ENCODE data around the gene ABCC4. TPM values are rescaled to one million over a fixed set of nuclear protein-coding genes. Genes with fewer than 3 reads are reported as not detected.

ABCC4 gene
- total RNA-seq, 1 experiment from 2014 or later: 26.3 TPM

GRCh38 chr13:95150555-95150954, 150.7 kb downstream of the ABCC4 start:
- ChIA-PET CTCF (no interaction called here), RAD21 (ENCODE audit: low non-redundant PET in 1 of 2, low total read pairs in 2 of 2, uncharacterized antibody in 2 of 2, unreplicated experiment in 2 of 2) (no interaction called here), POLR2A (no interaction called here)
- Histone ChIP-seq H3K27ac (ENCODE audit: low read depth, low read length) (no peak overlapping the region), H3K9ac (ENCODE audit: low read length) (no peak overlapping the region), H3K9me3 (ENCODE audit: control insufficient read depth in 1 of 2, insufficient read depth in 1 of 2, low read depth in 1 of 2, low read length in 2 of 2) (no peaks in the 10 kb centered on the region), H3K27me3 (ENCODE audit: insufficient read depth, low read length) (no peaks in the 10 kb centered on the region), H3K9me2 (ENCODE audit: insufficient read depth) (no peaks in the 10 kb centered on the region), H3K4me2 (ENCODE audit: low read length) (no peak overlapping the region), H2AFZ (ENCODE audit: low read depth, low read length, poor library complexity, severe bottlenecking) (no peak overlapping the region), H3K4me3 (replicated peaks in 1 of 2; ENCODE audit: low read depth in 1 of 2, low read length in 2 of 2) (no peak overlapping the region), H3K36me3 (ENCODE audit: control insufficient read depth in 1 of 2, insufficient read depth in 2 of 2, low read length in 2 of 2) (no peaks in the 10 kb centered on the region), H3K4me1 (ENCODE audit: control insufficient read depth in 1 of 2, insufficient read depth in 2 of 2, low read length in 2 of 2) (no peaks in the 10 kb centered on the region), H3K79me2 (ENCODE audit: insufficient read depth, low read length) (no peaks in the 10 kb centered on the region), H4K20me1 (ENCODE audit: insufficient read depth) (no peaks in the 10 kb centered on the region)
- no peak for TF ChIP-seq ATF3 (IDR thresholded peaks at IDR 0.05)
- no peak for TF ChIP-seq REST (IDR thresholded peaks at IDR 0.05; ENCODE audit: low read depth)
- TF ChIP-seq SIN3A (IDR thresholded peaks at IDR 0.05; ENCODE audit: low read depth): no peak
- TF ChIP-seq RAD21 (IDR thresholded peaks at IDR 0.05; ENCODE audit: low read depth): no peak
- no peak for ATAC-seq
- no peak for DNase-seq (ENCODE audit: low read depth, low spot score)
- intact Hi-C loops (cut with micrococcal nuclease): loop anchor here (10.0 kb wide), 1 partner anchor 716 kb away; no protein-coding TSS in a partner anchor
- no TSS peak for BruUV-seq (replicated peaks)

GRCh38 chr13:95146486-95146885, 154.8 kb downstream of the ABCC4 start:
- H3K27me3 ChIP-seq (ENCODE audit: insufficient read depth, low read length): no peaks in the 10 kb centered on the region
- no peak overlapping the region for H3K27ac ChIP-seq (ENCODE audit: low read depth, low read length)
- no TSS peak for BruUV-seq (replicated peaks)
- POLR2A ChIA-PET: no interaction called here
- CTCF ChIA-PET: no interaction called here
- RAD21 ChIA-PET (ENCODE audit: low non-redundant PET in 1 of 2, low total read pairs in 2 of 2, uncharacterized antibody in 2 of 2, unreplicated experiment in 2 of 2): no interaction called here
- H3K36me3 ChIP-seq (ENCODE audit: control insufficient read depth in 1 of 2, insufficient read depth in 2 of 2, low read length in 2 of 2): no peaks in the 10 kb centered on the region
- no peaks in the 10 kb centered on the region for H3K4me1 ChIP-seq (ENCODE audit: control insufficient read depth in 1 of 2, insufficient read depth in 2 of 2, low read length in 2 of 2)
- no peak overlapping the region for H3K4me2 ChIP-seq (ENCODE audit: low read length)
- H3K9ac ChIP-seq (ENCODE audit: low read length): no peak overlapping the region
- H3K79me2 ChIP-seq (ENCODE audit: insufficient read depth, low read length): no peaks in the 10 kb centered on the region; the same call in 1 of the 2 replicates
- no peak for DNase-seq (ENCODE audit: low read depth, low spot score)
- TF ChIP-seq CBX3 (IDR thresholded peaks at IDR 0.05; ENCODE audit: low read depth): no peak
- TF ChIP-seq YY1 (IDR thresholded peaks at IDR 0.05; ENCODE audit: extremely low read depth, insufficient replicate concordance, low read depth, low read length): no peak
- no peak for TF ChIP-seq SRF (IDR thresholded peaks at IDR 0.05; ENCODE audit: low read depth)
- TF ChIP-seq JUND (IDR thresholded peaks at IDR 0.05): no peak
- H4K20me1 ChIP-seq (ENCODE audit: insufficient read depth): 0 out of 2 replicates have a peak, but pooled peaks cover 4% of the 10 kb centered on the region
- H3K9me2 ChIP-seq (ENCODE audit: insufficient read depth): no peaks in the 10 kb centered on the region
- no peak overlapping the region for H3K4me3 ChIP-seq (replicated peaks in 1 of 2; ENCODE audit: low read depth in 1 of 2, low read length in 2 of 2)
- no peaks in the 10 kb centered on the region for H3K9me3 ChIP-seq (ENCODE audit: control insufficient read depth in 1 of 2, insufficient read depth in 1 of 2, low read depth in 1 of 2, low read length in 2 of 2)
- ATAC-seq: no peak
- intact Hi-C loops (cut with micrococcal nuclease): no loop called here
- H2AFZ ChIP-seq (ENCODE audit: low read depth, low read length, poor library complexity, severe bottlenecking): no peak overlapping the region
